GM10266 (cell line): ENCODE measurements around the gene TRIM41.

Experiments
- DNase-seq: peaks from one replicate; pipeline ENCODE4 v3.0.0; 2012; ENCODE audit errors: extremely low spot score
- CTCF ChIP-seq: IDR thresholded peaks from 2 replicates; pipeline ENCODE4 v1.5.1; 2012; ENCODE audit warnings: mild to moderate bottlenecking, low read depth; ENCODE audit not compliant: control insufficient read depth, insufficient read depth; ENCODE audit errors: missing control alignments

Gene TRIM41

GRCh38 chr5:181222630-181223057 lies 437 bp upstream of the TRIM41 start:
- no peak for DNase-seq
- no peak for TF ChIP-seq CTCF

- DNase-seq: peak; percentile 62
- TF ChIP-seq CTCF: no peak
These were observed 778 bp downstream of the TRIM41 start for GRCh38 chr5:181223729-181224389.

GRCh38 chr5:181224390-181225229 lies 1.5 kb downstream of the TRIM41 start:
- TF ChIP-seq CTCF: no peak
- no peak for DNase-seq

- no peak for TF ChIP-seq CTCF
- no peak for DNase-seq
These were observed 6.9 kb downstream of the TRIM41 start for GRCh38 chr5:181229996-181230395.

GRCh38 chr5:181230551-181230950 lies 7.5 kb downstream of the TRIM41 start:
- DNase-seq: no peak
- TF ChIP-seq CTCF: no peak

- DNase-seq: no peak
- no peak for TF ChIP-seq CTCF
These were observed 8.4 kb downstream of the TRIM41 start for GRCh38 chr5:181231432-181231831.

GRCh38 chr5:181232593-181232992 lies 9.5 kb downstream of the TRIM41 start:
- no peak for TF ChIP-seq CTCF
- DNase-seq: no peak
